AG04450 (cell line): Measurements from ENCODE around the gene UNC79. TPM values are rescaled to one million over a fixed set of nuclear protein-coding genes. Genes with fewer than 3 reads are reported as not detected.

Experiments used
- CTCF ChIA-PET: fragments of 300-600, 350-600 bp; formaldehyde crosslinking; extraction: SDS; loops from one replicate; lab custom pipeline; 2022; ENCODE audit warnings: antibody characterized with exemption, inconsistent platforms; lab: Charles Lee
- POLR2A ChIA-PET: fragments of 350-600 bp; formaldehyde crosslinking; extraction: SDS; loops from one replicate; lab custom pipeline; 2021; ENCODE audit warnings: antibody characterized with exemption, inconsistent platforms; lab: Yijun Ruan, JAX
- DNase-seq: peaks from one replicate; pipeline ENCODE4 v3.0.0-alpha.2; 2011; ENCODE audit warnings: low read depth, low spot score
- H3K27ac ChIP-seq: one replicate; pipeline ENCODE4 v1.5.1; 2012; ENCODE audit warnings: low read depth, low read length, control low read depth
- H3K27me3 ChIP-seq: one replicate; pipeline ENCODE4 v1.6.0; 2012; ENCODE audit warnings: low read length; ENCODE audit not compliant: control insufficient read depth, insufficient read depth
- H3K4me3 ChIP-seq: 2 replicates; pipeline ENCODE4 v1.5.1; 2011; ENCODE audit warnings: mild to moderate bottlenecking, low read depth, low read length, control low read depth
- H3K9me3 ChIP-seq: 2 replicates; pipeline ENCODE4 v1.5.1; 2012; ENCODE audit warnings: low read length; ENCODE audit not compliant: control insufficient read depth, insufficient read depth
- polyA plus RNA-seq: library from polyadenylated mRNA; depleted of rRNA; stranded (reverse); fragments of >200 nt; gene quantifications from 2 replicates; pipeline ENCODE4 v1.2.3, GENCODE V29; 2011
- TF ChIP-seq, protein P1 (sequence below): IDR thresholded peaks from 2 replicates; pipeline ENCODE4 v1.5.1; 2011; ENCODE audit warnings: low read depth, low read length, control low read depth, inconsistent platforms

The UNC79 gene
- polyA plus RNA-seq, 1 experiment = 0.02 TPM

DNA sequence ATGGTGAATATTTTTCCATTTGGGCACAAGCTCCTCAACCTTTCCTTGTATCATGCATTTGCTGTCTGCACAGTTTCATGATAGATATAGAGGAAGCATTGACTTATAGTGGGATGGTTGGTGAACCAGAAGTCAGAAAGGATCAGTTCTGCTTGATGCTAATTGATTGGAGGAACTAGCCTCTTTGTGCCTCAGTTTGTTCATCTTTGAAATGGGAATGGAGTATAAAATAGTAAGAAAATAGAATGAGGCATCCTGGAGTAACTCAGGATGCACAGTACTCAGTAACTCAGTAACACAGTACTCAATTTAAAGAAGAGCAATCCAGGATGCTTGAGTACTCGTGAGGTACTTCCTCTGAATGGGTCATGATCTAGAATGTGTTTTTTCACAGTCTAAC, 109.5 kb downstream of the UNC79 start:
- H3K27me3 ChIP-seq = no peaks in the 10 kb centered on the region
- ChIA-PET POLR2A (no interaction called here), CTCF (interaction anchor here (0.5 to 1.1 kb wide), 2 partner anchors 27 to 427 kb away, joined by 3 to 4 read pairs; no protein-coding TSS in a partner anchor)
- no peaks in the 10 kb centered on the region for H3K9me3 ChIP-seq
- no peak overlapping the region for H3K27ac ChIP-seq
- TF ChIP-seq, protein P1, sequence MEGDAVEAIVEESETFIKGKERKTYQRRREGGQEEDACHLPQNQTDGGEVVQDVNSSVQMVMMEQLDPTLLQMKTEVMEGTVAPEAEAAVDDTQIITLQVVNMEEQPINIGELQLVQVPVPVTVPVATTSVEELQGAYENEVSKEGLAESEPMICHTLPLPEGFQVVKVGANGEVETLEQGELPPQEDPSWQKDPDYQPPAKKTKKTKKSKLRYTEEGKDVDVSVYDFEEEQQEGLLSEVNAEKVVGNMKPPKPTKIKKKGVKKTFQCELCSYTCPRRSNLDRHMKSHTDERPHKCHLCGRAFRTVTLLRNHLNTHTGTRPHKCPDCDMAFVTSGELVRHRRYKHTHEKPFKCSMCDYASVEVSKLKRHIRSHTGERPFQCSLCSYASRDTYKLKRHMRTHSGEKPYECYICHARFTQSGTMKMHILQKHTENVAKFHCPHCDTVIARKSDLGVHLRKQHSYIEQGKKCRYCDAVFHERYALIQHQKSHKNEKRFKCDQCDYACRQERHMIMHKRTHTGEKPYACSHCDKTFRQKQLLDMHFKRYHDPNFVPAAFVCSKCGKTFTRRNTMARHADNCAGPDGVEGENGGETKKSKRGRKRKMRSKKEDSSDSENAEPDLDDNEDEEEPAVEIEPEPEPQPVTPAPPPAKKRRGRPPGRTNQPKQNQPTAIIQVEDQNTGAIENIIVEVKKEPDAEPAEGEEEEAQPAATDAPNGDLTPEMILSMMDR = no peak
- no peak for DNase-seq
- no peak overlapping the region for H3K4me3 ChIP-seq

DNA sequence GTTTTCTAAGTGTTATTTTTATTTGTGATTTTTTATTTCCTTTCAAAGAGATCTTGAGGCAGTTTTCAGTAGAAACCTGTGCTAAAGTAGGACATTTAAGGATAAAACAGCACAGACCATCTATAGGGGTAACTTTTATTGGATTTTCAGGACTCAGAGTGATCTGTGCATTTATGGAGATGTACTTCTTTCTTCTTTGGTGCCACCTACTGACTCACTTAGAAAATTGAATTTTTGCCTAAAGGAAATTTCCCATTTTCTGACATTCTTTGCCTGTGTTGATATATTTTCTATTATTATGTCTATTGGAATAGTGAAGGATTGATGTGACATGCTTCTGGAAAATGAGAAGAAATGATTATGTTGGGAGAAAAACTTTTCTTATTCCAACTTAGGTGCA, 113.0 kb downstream of the UNC79 start:
- Histone ChIP-seq H3K9me3 (no peaks in the 10 kb centered on the region), H3K27me3 (no peaks in the 10 kb centered on the region), H3K27ac (no peak overlapping the region), H3K4me3 (no peak overlapping the region)
- POLR2A ChIA-PET = no interaction called here
- CTCF ChIA-PET = interaction anchor here (0.7 to 2.7 kb wide), 3 partner anchors 9 to 431 kb away, joined by 3 to 11 read pairs (median 3); no protein-coding TSS in a partner anchor
- TF ChIP-seq, protein P1 = peak; percentile 48
- DNase-seq = no peak

DNA sequence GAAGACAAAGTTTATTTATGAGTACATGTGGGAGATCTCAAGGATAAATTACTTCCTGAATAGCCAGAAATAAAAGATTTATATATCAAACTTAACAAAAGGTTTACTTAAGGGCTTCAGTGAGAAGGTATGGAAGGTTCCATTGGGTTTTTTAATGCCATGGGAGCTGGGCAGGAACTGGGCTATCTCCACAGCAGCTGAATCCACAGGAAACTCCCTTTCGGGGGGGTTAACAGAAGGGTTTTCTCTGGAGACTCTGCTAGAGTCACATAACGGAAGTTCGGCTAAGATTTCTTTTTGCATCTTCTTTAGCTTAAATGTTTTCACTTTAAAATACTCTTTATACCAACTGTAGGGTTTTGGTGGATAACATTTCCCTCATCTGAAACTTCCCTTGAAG, 113.5 kb downstream of the UNC79 start:
- ChIA-PET POLR2A (no interaction called here), CTCF (interaction anchor here (0.6 to 2.7 kb wide), 4 partner anchors 10 to 774 kb away, joined by 3 to 11 read pairs (median 7); partner anchors contain the start of genes GON7 and UBR7)
- TF ChIP-seq, protein P1 = no peak
- DNase-seq = no peak
- Histone ChIP-seq H3K4me3 (no peak overlapping the region), H3K9me3 (no peaks in the 10 kb centered on the region), H3K27me3 (no peaks in the 10 kb centered on the region), H3K27ac (no peak overlapping the region)

DNA sequence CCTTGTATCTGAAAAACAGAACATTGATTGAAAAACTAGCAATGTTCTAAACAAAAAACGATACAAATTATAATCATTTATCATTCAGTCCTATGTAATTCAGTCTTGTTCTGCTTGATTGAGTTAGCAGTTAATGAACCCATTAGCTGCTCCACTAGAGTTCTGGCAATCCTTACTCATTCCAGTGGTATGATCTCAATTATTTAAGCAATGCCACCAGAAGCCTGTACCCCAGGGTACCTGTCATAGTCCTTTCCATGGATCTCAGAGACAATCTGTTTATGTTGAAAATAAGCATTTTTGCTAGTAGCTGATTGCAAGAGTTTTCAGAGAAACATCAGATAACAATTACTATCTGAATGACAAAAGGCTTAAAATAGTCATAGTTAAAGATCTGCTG, 115.9 kb downstream of the UNC79 start:
- TF ChIP-seq, protein P1 = no peak
- H3K27me3 ChIP-seq = no peaks in the 10 kb centered on the region
- DNase-seq = no peak
- no peak overlapping the region for H3K4me3 ChIP-seq
- H3K9me3 ChIP-seq = no peaks in the 10 kb centered on the region
- no peak overlapping the region for H3K27ac ChIP-seq
- CTCF ChIA-PET = interaction anchor here (0.7 to 1.2 kb wide), 4 partner anchors 10 to 433 kb away, joined by 3 to 5 read pairs (median 3); no protein-coding TSS in a partner anchor
- POLR2A ChIA-PET = no interaction called here

DNA sequence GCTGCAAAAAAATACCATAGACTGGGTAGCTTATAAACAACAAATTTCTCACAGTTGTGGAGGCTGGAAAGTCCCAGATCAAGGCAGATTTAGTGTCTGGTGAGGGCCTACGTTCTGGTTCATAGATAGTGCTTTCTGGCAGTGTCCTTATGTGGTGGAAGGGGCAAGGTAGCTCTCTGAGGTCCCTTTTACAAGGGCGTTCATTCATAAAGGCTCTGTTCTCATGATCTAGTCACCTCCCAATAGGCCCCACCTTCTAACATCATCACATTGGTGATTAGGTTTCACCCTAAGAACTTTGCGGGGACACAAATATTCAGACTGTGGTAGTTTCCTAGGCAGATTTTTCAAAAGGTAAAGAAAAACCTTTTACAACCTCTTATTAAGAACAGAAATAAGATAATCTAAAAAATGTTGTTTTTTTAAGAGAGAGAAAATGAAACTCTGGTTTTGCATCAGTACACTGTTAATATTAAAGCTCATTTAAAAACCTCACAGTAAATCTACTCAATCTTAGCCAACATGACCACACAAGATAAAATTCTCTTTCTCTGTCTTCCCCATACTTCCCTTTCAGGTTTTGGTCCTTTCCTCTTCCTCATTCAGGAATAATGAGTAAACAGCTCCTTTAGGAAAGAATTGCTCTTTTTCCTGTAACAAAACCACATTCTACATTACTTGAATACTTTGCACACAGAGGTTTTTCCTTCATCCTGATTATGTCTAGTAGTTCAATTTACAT, 117.5 kb downstream of the UNC79 start:
- Histone ChIP-seq H3K4me3 (no peak overlapping the region), H3K27ac (no peak overlapping the region), H3K27me3 (no peaks in the 10 kb centered on the region), H3K9me3 (no peaks in the 10 kb centered on the region)
- ChIA-PET POLR2A (no interaction called here), CTCF (no interaction called here)
- TF ChIP-seq, protein P1 = no peak
- no peak for DNase-seq
